Left ventricle myocardium inferior (tissue), 1 donor: Measurements from ENCODE around the gene GID8. TPM values are rescaled to one million over a fixed set of nuclear protein-coding genes. Genes with fewer than 3 reads are reported as not detected.

Experiments used
- DNase-seq: peaks from one replicate; pipeline ENCODE4 v3.0.0-alpha.2; 2020
- H3K27ac ChIP-seq: fragments of 200-600 bp; replicated peaks from 2 replicates; pipeline ENCODE4 v1.8.0; 2021
- H3K27me3 ChIP-seq: fragments of 200-600 bp; 2 replicates; pipeline ENCODE4 v1.8.0; 2021; ENCODE audit warnings: low read depth
- H3K36me3 ChIP-seq: fragments of 200-600 bp; 2 replicates; pipeline ENCODE4 v1.8.0; 2021
- H3K4me1 ChIP-seq: fragments of 200-600 bp; 2 replicates; pipeline ENCODE4 v1.8.0; 2021
- H3K4me3 ChIP-seq: fragments of 200-600 bp; 2 replicates; pipeline ENCODE4 v1.8.0; 2021; ENCODE audit warnings: mild to moderate bottlenecking, moderate library complexity
- H3K9me3 ChIP-seq: fragments of 200-600 bp; replicated peaks from 2 replicates; pipeline ENCODE4 v1.8.0; 2021
- CTCF ChIP-seq: fragments of 200-600 bp; IDR thresholded peaks from 2 replicates; pipeline ENCODE4 v1.8.0; 2021; ENCODE audit warnings: antibody characterized with exemption, mild to moderate bottlenecking, borderline replicate concordance
- intact Hi-C: fragments of 100-400 bp; cut with micrococcal nuclease; formaldehyde crosslinking; loops from one replicate; pipeline ENCODE4 v1.11.0; 2022
- total RNA-seq: library from RNA; stranded (reverse); fragmentation: NEBNext Ultra II Directional; extraction: Animal tissue kit (Norgen Biotek cat#: 25700); gene quantifications from one replicate; pipeline ENCODE4 v1.2.1, GENCODE V29; 2021
- donor health status: DM: no; HTN: yes; CAD: no; lungs with severe emphysema.

Gene GID8
- total RNA-seq, 1 donor from 2014 or later = 16.2 TPM

GRCh38 chr20:62993856-62994494, 56.0 kb downstream of the GID8 start:
- no peak overlapping the region for H3K4me3 ChIP-seq
- H3K27me3 ChIP-seq = peaks cover 91% of the 10 kb centered on the region
- no peak for DNase-seq
- no peak overlapping the region for H3K27ac ChIP-seq
- no peaks in the 10 kb centered on the region for H3K9me3 ChIP-seq
- TF ChIP-seq CTCF = no peak
- H3K36me3 ChIP-seq = no peaks in the 10 kb centered on the region
- H3K4me1 ChIP-seq = no peaks in the 10 kb centered on the region
- intact Hi-C loops = no loop called here

GRCh38 chr20:62994869-62995281, 56.9 kb downstream of the GID8 start:
- H3K27ac ChIP-seq = no peak overlapping the region
- H3K27me3 ChIP-seq = peaks cover 93% of the 10 kb centered on the region
- intact Hi-C loops = no loop called here
- no peak overlapping the region for H3K4me3 ChIP-seq
- H3K4me1 ChIP-seq = no peaks in the 10 kb centered on the region
- no peaks in the 10 kb centered on the region for H3K36me3 ChIP-seq
- no peaks in the 10 kb centered on the region for H3K9me3 ChIP-seq
- no peak for DNase-seq
- TF ChIP-seq CTCF = no peak

GRCh38 chr20:62995481-62995880, 57.5 kb downstream of the GID8 start:
- Histone ChIP-seq H3K4me3 (no peak overlapping the region), H3K27me3 (peaks cover 94% of the 10 kb centered on the region), H3K27ac (no peak overlapping the region), H3K36me3 (no peaks in the 10 kb centered on the region), H3K9me3 (no peaks in the 10 kb centered on the region), H3K4me1 (no peaks in the 10 kb centered on the region)
- no peak for DNase-seq
- TF ChIP-seq CTCF = no peak
- intact Hi-C loops = no loop called here

GRCh38 chr20:62995898-62996595, 58.1 kb downstream of the GID8 start:
- Histone ChIP-seq H3K36me3 (no peaks in the 10 kb centered on the region), H3K9me3 (no peaks in the 10 kb centered on the region), H3K4me3 (no peak overlapping the region), H3K27ac (no peak overlapping the region), H3K4me1 (no peaks in the 10 kb centered on the region), H3K27me3 (peaks cover 94% of the 10 kb centered on the region)
- TF ChIP-seq CTCF = no peak
- intact Hi-C loops = no loop called here
- no peak for DNase-seq

GRCh38 chr20:62996596-62996982, 58.6 kb downstream of the GID8 start:
- Histone ChIP-seq H3K4me1 (no peaks in the 10 kb centered on the region), H3K4me3 (no peak overlapping the region), H3K27ac (no peak overlapping the region), H3K36me3 (no peaks in the 10 kb centered on the region), H3K27me3 (peaks cover 94% of the 10 kb centered on the region), H3K9me3 (no peaks in the 10 kb centered on the region)
- TF ChIP-seq CTCF = no peak
- no peak for DNase-seq
- intact Hi-C loops = no loop called here
